K562 (cell line): ENCODE results near the gene CHRDL2. TPM values are rescaled to one million over a fixed set of nuclear protein-coding genes. Genes with fewer than 3 reads are reported as not detected.

ENCODE experiments used
- ATAC-seq: fragments of 200-7000 bp; cut with Tn5 transposase; 3 replicates; pipeline ENCODE4 v1.9.1; 2020; ENCODE audit warnings: moderate library complexity
- BruUV-seq: library from RNA; stranded (reverse); fragments of 400-500 nt; replicated peaks from 2 replicates; lab custom pipeline; 2021; lab: Mats Ljungman, UMichigan
- CTCF ChIA-PET: fragments of 300-600 bp; formaldehyde crosslinking; extraction: SDS; loops from one replicate; lab custom pipeline; 2021; ENCODE audit warnings: low intra/inter-chr PET ratio; lab: Yijun Ruan, JAX
- POLR2A ChIA-PET: fragments of 300-600, 350-650 bp; sonication (Branson Sonifier 250); formaldehyde crosslinking; extraction: SDS; loops from one replicate; lab custom pipeline; 2021; ENCODE audit warnings: antibody characterized with exemption, inconsistent platforms; lab: Yijun Ruan, JAX
- DNase-seq, 4 experiments: peaks; one replicate each; pipeline versions ENCODE4 v3.0.0 to v3.0.0-alpha.2; 2011 to 2018; ENCODE audit warnings: low spot score in 3 of 4, mixed read lengths in 3 of 4; ENCODE audit errors: extremely low read depth in 1 of 4
- FAIRE-seq: peaks from 2 replicates; lab custom pipeline; 2011; peaks lifted over from hg19 to GRCh38; lab: Jason Lieb, UNC
- H2AFZ ChIP-seq: 2 replicates; pipeline ENCODE4 v1.6.0; 2011; ENCODE audit warnings: low read depth, low read length, control low read depth, inconsistent platforms
- H3K27ac ChIP-seq: fragments of 200-600 bp; 3 replicates; pipeline ENCODE4 v1.8.0; 2011; ENCODE audit warnings: low read depth, mild to moderate bottlenecking, control low read depth, inconsistent platforms, low read length, moderate library complexity, mixed read lengths; ENCODE audit errors: extremely low read depth
- H3K27me3 ChIP-seq, 2 experiments: fragments of 300-600 bp in 1 of 2; 2 replicates in 1 of 2; 3 replicates in 1 of 2; pipeline versions ENCODE4 v1.6.0 to v1.8.0; 2011; ENCODE audit warnings: inconsistent platforms in 2 of 2, low read length in 2 of 2, mild to moderate bottlenecking in 1 of 2, mixed read lengths in 1 of 2, moderate library complexity in 1 of 2; ENCODE audit not compliant: control insufficient read depth in 2 of 2, insufficient read depth in 2 of 2
- H3K36me3 ChIP-seq: fragments of 300-600 bp; 3 replicates; pipeline ENCODE4 v1.8.0; 2011; ENCODE audit warnings: mild to moderate bottlenecking, low read length, inconsistent platforms; ENCODE audit not compliant: control insufficient read depth, insufficient read depth
- H3K4me1 ChIP-seq, 2 experiments: fragments of 200-600 bp in 1 of 2; replicated peaks in 1 of 2; 2 replicates in 1 of 2; 3 replicates in 1 of 2; pipeline versions ENCODE4 v1.5.1 to v1.8.0; 2011; ENCODE audit warnings: inconsistent platforms in 2 of 2, low read length in 2 of 2, mild to moderate bottlenecking in 1 of 2, mixed read lengths in 1 of 2, moderate library complexity in 1 of 2; ENCODE audit not compliant: control insufficient read depth in 2 of 2, insufficient read depth in 2 of 2
- H3K4me2 ChIP-seq: 2 replicates; pipeline ENCODE4 v1.6.1; 2011; ENCODE audit warnings: low read length, control low read depth, inconsistent platforms, mixed read lengths; ENCODE audit not compliant: insufficient read depth
- H3K4me3 ChIP-seq: fragments of 200-600 bp; sonication (generic), shearing (Covaris generic); 2 replicates; pipeline ENCODE4 v1.5.1; 2016; ENCODE audit warnings: control low read depth, inconsistent platforms
- H3K79me2 ChIP-seq: fragments of 200-600 bp; 3 replicates; pipeline ENCODE4 v1.8.0; 2011; ENCODE audit warnings: low read length, inconsistent platforms; ENCODE audit not compliant: control insufficient read depth, insufficient read depth
- H3K9ac ChIP-seq, 2 experiments: 2 replicates each; pipeline versions ENCODE4 v1.6.0 to v1.6.1; 2011; ENCODE audit warnings: low read depth in 2 of 2, low read length in 2 of 2, control low read depth in 1 of 2, inconsistent platforms in 1 of 2, mild to moderate bottlenecking in 1 of 2, mixed read lengths in 1 of 2; ENCODE audit not compliant: insufficient read depth in 1 of 2
- H3K9me1 ChIP-seq: one replicate; pipeline ENCODE4 v1.6.0; 2011; ENCODE audit warnings: inconsistent platforms, mild to moderate bottlenecking, low read length, moderate library complexity; ENCODE audit not compliant: control insufficient read depth, insufficient read depth
- H3K9me3 ChIP-seq: replicated peaks from 2 replicates; pipeline ENCODE4 v1.5.1; 2011; ENCODE audit warnings: low read depth, low read length, inconsistent platforms; ENCODE audit not compliant: control insufficient read depth, insufficient read depth
- H4K20me1 ChIP-seq: replicated peaks from 2 replicates; pipeline ENCODE4 v1.6.1; 2011; ENCODE audit warnings: low read length, inconsistent platforms, mixed read lengths; ENCODE audit not compliant: control insufficient read depth, insufficient read depth
- ATF1 ChIP-seq, 2 experiments: fragments of 450-650 bp in 1 of 2; IDR thresholded peaks; 2 replicates each; pipeline ENCODE4 v1.6.1; 2016; ENCODE audit warnings: missing compliant biosample characterization in 1 of 2, missing genetic modification characterization in 1 of 2
- CBFA2T2 ChIP-seq: fragments of 450-650 bp; conservative IDR thresholded peaks from 2 replicates; pipeline ENCODE4 v1.6.1; 2017; ENCODE audit warnings: mild to moderate bottlenecking
- CBFA2T3 ChIP-seq: fragments of 450-650 bp; IDR thresholded peaks from 2 replicates; pipeline ENCODE4 v1.6.1; 2017
- CREBBP ChIP-seq: IDR thresholded peaks from one replicate; pipeline ENCODE4 v1.6.1; 2012; ENCODE audit warnings: low read depth, mild to moderate bottlenecking, control low read depth, inconsistent platforms, low read length
- CREM ChIP-seq: IDR thresholded peaks from 2 replicates; pipeline ENCODE4 v1.6.1; 2014; ENCODE audit warnings: antibody characterized with exemption, low read depth
- ELF1 ChIP-seq: fragments of 200-800 bp; sonication (Bioruptor generic); IDR thresholded peaks from 2 replicates; pipeline ENCODE4 v1.6.1; 2016; ENCODE audit warnings: missing genetic modification characterization, missing compliant biosample characterization
- FOSL1 ChIP-seq: fragments of 200-800 bp; sonication (Bioruptor generic); conservative IDR thresholded peaks from 2 replicates; pipeline ENCODE4 v1.6.1; 2016; ENCODE audit warnings: missing genetic modification characterization, missing compliant biosample characterization
- JUN ChIP-seq, 2 experiments: sonication (generic) in 1 of 2; formaldehyde crosslinking in 1 of 2; IDR thresholded peaks; 2 replicates each; pipeline versions ENCODE4 v1.6.1 to v1.8.0; 2012 to 2022; ENCODE audit warnings: borderline replicate concordance in 2 of 2, mild to moderate bottlenecking in 2 of 2, improper control_type of control experiment in 1 of 2, low read depth in 1 of 2, low read length in 1 of 2, missing genetic modification reagents in 1 of 2
- MEIS2 ChIP-seq: fragments of 450-650 bp; IDR thresholded peaks from 2 replicates; pipeline ENCODE4 v1.6.1; 2014; ENCODE audit warnings: mild to moderate bottlenecking; ENCODE audit not compliant: partially characterized antibody
- SMARCA4 ChIP-seq: fragments of 450-650 bp; IDR thresholded peaks from 2 replicates; pipeline ENCODE4 v1.6.1; 2016
- SRSF7 ChIP-seq: fragments of 200-400 bp; formaldehyde crosslinking; optimal IDR thresholded peaks from 2 replicates; pipeline ENCODE3; 2017; ENCODE audit warnings: mild to moderate bottlenecking, low read depth, low read length
- WGBS: fragments of 100-300 bp; shearing (Covaris generic); methylation state at CpG from one replicate; pipeline ENCODE4 v1.1.6; 2016; ENCODE audit warnings: low coverage, mixed read lengths; ENCODE audit not compliant: insufficient coverage; ENCODE audit errors: missing lambda C conversion rate; 5-methylcytosine and 5-hydroxymethylcytosine counted together
- in situ Hi-C: fragments of 300-500 bp; cut with MboI; formaldehyde crosslinking; loops from 4 replicates; pipeline ENCODE4 v1.15.0; 2018; ENCODE audit warnings: inconsistent platforms, mixed read lengths
- intact Hi-C: fragments of 100-400 bp; cut with micrococcal nuclease; formaldehyde crosslinking; loops from 2 replicates; pipeline ENCODE4 v1.14.2; 2022
- polyA plus RNA-seq, 8 experiments: library from polyadenylated mRNA; depleted of rRNA in 4 of 8; stranded (reverse) in 5 of 8; unstranded in 3 of 8; fragments of >200 nt; fragmentation: Nextera tagmentation in 2 of 8; fragmentation: Illumina TruSeq in 1 of 8; extraction: Ambion mirVana in 2 of 8; extraction: Trizol in 1 of 8; gene quantifications; 2 replicates each; pipeline versions ENCODE4 v1.2.1 to v1.2.3, GENCODE V29; 2011 to 2014; ENCODE audit warnings: inconsistent platforms in 1 of 8, missing spikeins in 1 of 8
- total RNA-seq, 7 experiments: library from RNA; depleted of rRNA in 6 of 7; stranded (reverse); fragments of >200 nt in 6 of 7; fragmentation: Illumina TruSeq in 2 of 7; extraction: Trizol in 2 of 7; gene quantifications; 2 replicates each; pipeline versions ENCODE4 v1.2.1 to v1.2.3, GENCODE V29; 2011 to 2021; ENCODE audit warnings: low replicate concordance in 1 of 7
- TF ChIP-seq, protein P1 (sequence below), 2 experiments: fragments of 450-650 bp; IDR thresholded peaks; 2 replicates each; pipeline ENCODE4 v1.6.1; 2016

Gene CHRDL2
- total and polyA plus RNA-seq, 9 of the 15 experiments (the other 6 are each of a cell fraction or from before 2014, with no cell fraction given) = not detected

DNA sequence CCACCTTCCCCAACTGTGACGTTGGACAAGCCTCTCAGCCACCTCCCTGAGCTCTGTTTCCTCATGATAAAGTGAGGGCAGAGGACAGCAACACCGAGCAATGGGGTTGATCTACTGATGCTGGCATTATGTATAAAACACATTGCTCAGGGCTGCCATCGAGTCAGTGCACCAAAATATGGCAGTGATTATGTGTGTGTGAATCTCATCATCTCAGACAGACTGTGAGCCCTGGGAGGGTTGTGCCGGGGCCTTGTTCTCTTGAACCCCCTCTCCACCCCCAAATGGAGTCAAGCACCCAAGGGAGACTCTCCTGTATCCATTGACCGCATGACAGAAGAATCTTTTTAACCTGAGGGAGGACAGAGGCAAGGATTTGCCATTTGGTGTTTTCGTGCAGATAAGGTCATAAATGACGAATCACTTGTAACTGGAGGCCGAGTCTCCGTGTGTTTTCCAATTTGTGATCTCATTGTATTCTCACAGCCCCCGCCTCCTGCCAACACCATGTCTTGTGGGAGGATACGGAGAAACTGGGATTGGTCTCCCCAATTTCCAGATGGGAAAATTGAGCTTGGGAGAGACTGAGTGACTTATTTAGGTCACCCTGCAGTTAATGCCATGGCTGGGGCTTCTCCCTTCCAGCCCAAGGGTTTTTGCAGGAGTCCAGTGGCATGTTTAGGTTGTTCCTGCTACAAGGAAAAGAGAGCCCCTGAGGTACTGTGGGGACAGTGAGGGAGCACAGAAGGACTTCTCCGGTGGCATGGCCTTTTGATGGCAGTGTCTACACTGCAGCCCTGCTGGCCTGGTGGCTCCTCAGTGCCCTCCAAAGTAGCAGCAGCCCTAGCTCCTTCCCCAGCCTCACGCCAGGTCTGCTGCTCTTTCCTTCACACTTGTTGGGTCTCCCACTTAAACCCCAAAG lies 52.4 kb downstream of the CHRDL2 start (continued):
- TF ChIP-seq CREM = peak; percentile 69
- peak; percentile 26; the same call in 1 of the 2 replicates for TF ChIP-seq SMARCA4
- peak; percentile 47; the same call in 1 of the 2 replicates for TF ChIP-seq CBFA2T3
- TF ChIP-seq MEIS2 = peak; percentile 19
- TF ChIP-seq FOSL1 (tag) = peak; percentile 31; the same call in 1 of the 2 replicates
- no peak for TF ChIP-seq ATF1 (CRISPR knock-in tag; IDR thresholded peaks at IDR 0.05)
- peak; percentile 32; the same call in 1 of the 2 replicates for TF ChIP-seq ATF1 (tag; IDR thresholded peaks at IDR 0.05)
- 0 out of 2 replicates have a peak, but pooled peaks have one; percentile 13 for TF ChIP-seq CBFA2T2
- no peak for TF ChIP-seq JUN (IDR thresholded peaks at IDR 0.05; ENCODE audit: borderline replicate concordance, low read depth, low read length)
- 0 out of 2 replicates have a peak, but pooled peaks have one; percentile 49 for TF ChIP-seq JUN (CRISPR knock-in tag; IDR thresholded peaks at IDR 0.05; ENCODE audit: borderline replicate concordance)

- Histone ChIP-seq H3K4me3 (no peak overlapping the region), H3K4me2 (no peak overlapping the region), H3K9ac (no peak overlapping the region), H3K27me3 (no peaks in the 10 kb centered on the region), H3K36me3 (no peaks in the 10 kb centered on the region), H3K27ac (no peak overlapping the region), H3K79me2 (no peaks in the 10 kb centered on the region), H3K9me1 (no peaks in the 10 kb centered on the region), H4K20me1 (no peaks in the 10 kb centered on the region), H3K4me1 (peaks cover 15 to 19% of the 10 kb centered on the region in 2 experiments; a peak in 4 of 5 replicates), H2AFZ (no peak overlapping the region), H3K9me3 (no peaks in the 10 kb centered on the region)
- ATAC-seq (no peak), DNase-seq (no peak), FAIRE-seq (no peak)
- no peak for TF ChIP-seq SRSF7
- TF ChIP-seq ELF1 (tag) = no peak
- TF ChIP-seq, protein P1, sequence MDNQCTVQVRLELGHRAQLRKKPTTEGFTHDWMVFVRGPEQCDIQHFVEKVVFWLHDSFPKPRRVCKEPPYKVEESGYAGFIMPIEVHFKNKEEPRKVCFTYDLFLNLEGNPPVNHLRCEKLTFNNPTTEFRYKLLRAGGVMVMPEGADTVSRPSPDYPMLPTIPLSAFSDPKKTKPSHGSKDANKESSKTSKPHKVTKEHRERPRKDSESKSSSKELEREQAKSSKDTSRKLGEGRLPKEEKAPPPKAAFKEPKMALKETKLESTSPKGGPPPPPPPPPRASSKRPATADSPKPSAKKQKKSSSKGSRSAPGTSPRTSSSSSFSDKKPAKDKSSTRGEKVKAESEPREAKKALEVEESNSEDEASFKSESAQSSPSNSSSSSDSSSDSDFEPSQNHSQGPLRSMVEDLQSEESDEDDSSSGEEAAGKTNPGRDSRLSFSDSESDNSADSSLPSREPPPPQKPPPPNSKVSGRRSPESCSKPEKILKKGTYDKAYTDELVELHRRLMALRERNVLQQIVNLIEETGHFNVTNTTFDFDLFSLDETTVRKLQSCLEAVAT (IDR thresholded peaks at IDR 0.05) = no peak
- no peak for TF ChIP-seq CREBBP
- ChIA-PET CTCF (no interaction called here), POLR2A (no interaction called here)
- in situ Hi-C loops (no loop called here), intact Hi-C loops (no loop called here)
- WGBS = 22% methylated on average over 5 of the region's 5 CpGs
- BruUV-seq = no TSS peak
Observed at GRCh38 chr11:74678041-74678440, 53.2 kb downstream of the CHRDL2 start.
